ENCODE measurements around the gene FBP2.

FBP2 gene

GRCh38 chr9:94632737-94633136, 39.1 kb upstream of the FBP2 start:
- no peak for DNase-seq (ENCODE audit: low read depth in 1 of 2, low spot score in 1 of 2)
- Histone ChIP-seq H3K27me3 (ENCODE audit: insufficient read depth, poor library complexity, severe bottlenecking) (no peaks in the 10 kb centered on the region), H3K27ac (replicated peaks) (no peak overlapping the region), H3K4me3 (replicated peaks; ENCODE audit: insufficient read depth, low read length) (no peak overlapping the region)
- TF ChIP-seq GABPA (IDR thresholded peaks at IDR 0.05; ENCODE audit: low read depth), result no peak

GRCh38 chr9:94631599-94631998, 38.0 kb upstream of the FBP2 start:
- no peak overlapping the region for H3K4me3 ChIP-seq (replicated peaks; ENCODE audit: insufficient read depth, low read length)
- no peak overlapping the region for H3K27ac ChIP-seq (replicated peaks)
- no peak for DNase-seq (ENCODE audit: low read depth in 1 of 2, low spot score in 1 of 2)
- H3K27me3 ChIP-seq (ENCODE audit: insufficient read depth, poor library complexity, severe bottlenecking), result no peaks in the 10 kb centered on the region
- TF ChIP-seq POLR2AphosphoS5 (IDR thresholded peaks at IDR 0.05; ENCODE audit: low read depth) (no peak), SPI1 (IDR thresholded peaks at IDR 0.05; ENCODE audit: borderline replicate concordance, low read depth) (no peak), GABPA (IDR thresholded peaks at IDR 0.05; ENCODE audit: low read depth) (no peak), CTCF (IDR thresholded peaks at IDR 0.05; ENCODE audit: insufficient read depth, low read length) (no peak), REST (IDR thresholded peaks at IDR 0.05; ENCODE audit: insufficient replicate concordance, low read depth) (no peak)

GRCh38 chr9:94630833-94631232, 37.2 kb upstream of the FBP2 start:
- no peak for TF ChIP-seq REST (IDR thresholded peaks at IDR 0.05; ENCODE audit: insufficient replicate concordance, low read depth)
- no peak for TF ChIP-seq CTCF (IDR thresholded peaks at IDR 0.05; ENCODE audit: insufficient read depth, low read length)
- TF ChIP-seq SPI1 (IDR thresholded peaks at IDR 0.05; ENCODE audit: borderline replicate concordance, low read depth), result no peak
- TF ChIP-seq GABPA (IDR thresholded peaks at IDR 0.05; ENCODE audit: low read depth), result no peak
- no peak for TF ChIP-seq POLR2AphosphoS5 (IDR thresholded peaks at IDR 0.05; ENCODE audit: low read depth)
- DNase-seq (ENCODE audit: low read depth in 1 of 2, low spot score in 1 of 2), result no peak

GRCh38 chr9:94630281-94630680, 36.7 kb upstream of the FBP2 start:
- no peak for DNase-seq (ENCODE audit: low read depth in 1 of 2, low spot score in 1 of 2)
- TF ChIP-seq REST (IDR thresholded peaks at IDR 0.05; ENCODE audit: insufficient replicate concordance, low read depth) (no peak), SPI1 (IDR thresholded peaks at IDR 0.05; ENCODE audit: borderline replicate concordance, low read depth) (no peak), GABPA (IDR thresholded peaks at IDR 0.05; ENCODE audit: low read depth) (no peak), CTCF (IDR thresholded peaks at IDR 0.05; ENCODE audit: insufficient read depth, low read length) (no peak), POLR2AphosphoS5 (IDR thresholded peaks at IDR 0.05; ENCODE audit: low read depth) (no peak)
- Histone ChIP-seq H3K27ac (replicated peaks) (no peak overlapping the region), H3K27me3 (ENCODE audit: insufficient read depth, poor library complexity, severe bottlenecking) (no peaks in the 10 kb centered on the region), H3K4me3 (replicated peaks; ENCODE audit: insufficient read depth, low read length) (no peak overlapping the region)

More at GRCh38 chr9:94630833-94631232, 37.2 kb upstream of the FBP2 start:
- Histone ChIP-seq H3K27me3 (ENCODE audit: insufficient read depth, poor library complexity, severe bottlenecking) (no peaks in the 10 kb centered on the region), H3K4me3 (replicated peaks; ENCODE audit: insufficient read depth, low read length) (no peak overlapping the region), H3K27ac (replicated peaks) (no peak overlapping the region)
